IMR-90 (cell line): ENCODE measurements around the gene RAI14. TPM values are rescaled to one million over a fixed set of nuclear protein-coding genes. Genes with fewer than 3 reads are reported as not detected.

Experiments used
- ATAC-seq: fragments of 200-7000 bp; cut with Tn5 transposase; 2 replicates; pipeline ENCODE4 v1.9.1; 2020; ENCODE audit warnings: low read depth, mild to moderate bottlenecking, moderate library complexity
- BruUV-seq: library from RNA; stranded (reverse); fragments of 400-500 nt; replicated peaks from 2 replicates; lab custom pipeline; 2021; lab: Mats Ljungman, UMichigan
- CTCF ChIA-PET: fragments of 300-600 bp; formaldehyde crosslinking; extraction: SDS; loops from one replicate; lab custom pipeline; 2021; ENCODE audit warnings: antibody characterized with exemption; lab: Yijun Ruan, JAX
- POLR2A ChIA-PET: fragments of 300-600 bp; sonication (Branson Sonifier 250); formaldehyde crosslinking; loops from one replicate; lab custom pipeline; 2022; ENCODE audit warnings: antibody characterized with exemption; ENCODE audit not compliant: unreplicated experiment; lab: Charles Lee
- DNase-seq: peaks from one replicate; pipeline ENCODE4 v3.0.0; 2013
- H2AFZ ChIP-seq: replicated peaks from 2 replicates; pipeline ENCODE3; 2013; ENCODE audit warnings: low read length, mild to moderate bottlenecking; ENCODE audit not compliant: poor library complexity
- H2AK5ac ChIP-seq: 2 replicates; pipeline ENCODE4 v1.6.1; 2013; ENCODE audit warnings: low read depth, low read length, inconsistent platforms
- H2AK9ac ChIP-seq: replicated peaks from 2 replicates; pipeline ENCODE3; 2013; ENCODE audit warnings: mild to moderate bottlenecking, low read depth, low read length, moderate library complexity; ENCODE audit not compliant: poor library complexity
- H2BK120ac ChIP-seq: 2 replicates; pipeline ENCODE4 v1.6.1; 2013; ENCODE audit warnings: low read depth, low read length, inconsistent platforms
- H2BK15ac ChIP-seq: 3 replicates; pipeline ENCODE4 v1.6.1; 2013; ENCODE audit warnings: low read depth, low read length, inconsistent platforms
- H2BK20ac ChIP-seq: 2 replicates; pipeline ENCODE4 v1.6.1; 2013; ENCODE audit warnings: low read depth, mild to moderate bottlenecking, inconsistent platforms, low read length, moderate library complexity
- H2BK5ac ChIP-seq: 2 replicates; pipeline ENCODE4 v1.6.1; 2013; ENCODE audit warnings: mild to moderate bottlenecking, low read depth, low read length, inconsistent platforms; ENCODE audit not compliant: poor library complexity, severe bottlenecking
- H3K14ac ChIP-seq: replicated peaks from 2 replicates; pipeline ENCODE4 v1.6.1; 2013; ENCODE audit warnings: low read depth, low read length, inconsistent platforms
- H3K18ac ChIP-seq: 2 replicates; pipeline ENCODE4 v1.6.1; 2013; ENCODE audit warnings: low read depth, low read length, control low read depth
- H3K23ac ChIP-seq: 2 replicates; pipeline ENCODE4 v1.6.1; 2013; ENCODE audit warnings: low read depth, low read length, inconsistent platforms
- H3K27ac ChIP-seq: 2 replicates; pipeline ENCODE4 v1.5.1; 2013; ENCODE audit warnings: mild to moderate bottlenecking, control low read depth, low read length; ENCODE audit not compliant: insufficient read depth
- H3K27me3 ChIP-seq: 2 replicates; pipeline ENCODE4 v1.6.1; 2013; ENCODE audit warnings: low read length; ENCODE audit not compliant: control insufficient read depth, insufficient read depth
- H3K36me3 ChIP-seq: 2 replicates; pipeline ENCODE4 v1.6.1; 2013; ENCODE audit warnings: low read length, mixed read lengths; ENCODE audit not compliant: control insufficient read depth, insufficient read depth
- H3K4ac ChIP-seq: 2 replicates; pipeline ENCODE4 v1.6.1; 2013; ENCODE audit warnings: low read depth, low read length, inconsistent platforms
- H3K4me1 ChIP-seq: 2 replicates; pipeline ENCODE4 v1.6.1; 2013; ENCODE audit warnings: low read length, mixed read lengths; ENCODE audit not compliant: control insufficient read depth, insufficient read depth
- H3K4me2 ChIP-seq: 2 replicates; pipeline ENCODE4 v1.6.1; 2013; ENCODE audit warnings: low read depth, mild to moderate bottlenecking, control low read depth, low read length, moderate library complexity
- H3K4me3 ChIP-seq: 2 replicates; pipeline ENCODE4 v1.5.1; 2013; ENCODE audit warnings: low read depth, mild to moderate bottlenecking, control low read depth, low read length, moderate library complexity; ENCODE audit not compliant: insufficient read depth
- H3K56ac ChIP-seq: 2 replicates; pipeline ENCODE4 v1.6.1; 2013; ENCODE audit warnings: low read length, inconsistent platforms; ENCODE audit not compliant: insufficient read depth; ENCODE audit errors: extremely low read depth
- H3K79me1 ChIP-seq, 2 experiments: 2 replicates each; pipeline ENCODE4 v1.6.1; 2013; ENCODE audit warnings: low read length in 2 of 2, inconsistent platforms in 1 of 2, low read depth in 1 of 2
- H3K9ac ChIP-seq: 2 replicates; pipeline ENCODE4 v1.6.1; 2013; ENCODE audit warnings: low read depth, low read length, control low read depth
- H3K9me1 ChIP-seq: 2 replicates; pipeline ENCODE4 v1.6.1; 2013; ENCODE audit warnings: low read length, inconsistent platforms; ENCODE audit not compliant: insufficient read depth
- H3K9me3 ChIP-seq: 2 replicates; pipeline ENCODE4 v1.6.1; 2013; ENCODE audit warnings: low read length; ENCODE audit not compliant: control insufficient read depth, insufficient read depth
- H4K20me1 ChIP-seq: 2 replicates; pipeline ENCODE4 v1.6.1; 2013; ENCODE audit warnings: low read length, inconsistent platforms; ENCODE audit not compliant: insufficient read depth
- H4K5ac ChIP-seq: 2 replicates; pipeline ENCODE4 v1.6.1; 2013; ENCODE audit warnings: mild to moderate bottlenecking, low read depth, low read length, control low read depth
- H4K8ac ChIP-seq, 2 experiments: 2 replicates each; pipeline ENCODE4 v1.6.1; 2013; ENCODE audit warnings: low read depth in 2 of 2, low read length in 2 of 2, control low read depth in 1 of 2, inconsistent platforms in 1 of 2
- H4K91ac ChIP-seq: 2 replicates; pipeline ENCODE4 v1.6.1; 2013; ENCODE audit warnings: low read depth, low read length, inconsistent platforms; ENCODE audit not compliant: insufficient read depth
- BHLHE40 ChIP-seq: fragments of 150-350 bp; IDR thresholded peaks from 2 replicates; pipeline ENCODE4 v1.6.1; 2016; ENCODE audit warnings: mild to moderate bottlenecking, low read depth, low read length
- POLR2A ChIP-seq: IDR thresholded peaks from 2 replicates; pipeline ENCODE4 v1.6.1; 2012; ENCODE audit warnings: mild to moderate bottlenecking, low read depth, low read length
- SMC3 ChIP-seq: fragments of 150-350 bp; IDR thresholded peaks from 2 replicates; pipeline ENCODE4 v1.6.1; 2016; ENCODE audit warnings: low read depth, mild to moderate bottlenecking, antibody characterized with exemption, low read length, moderate library complexity
- dilution Hi-C: fragments of 300-500 bp; cut with HindIII; formaldehyde crosslinking; loops from one replicate; pipeline ENCODE4 v1.14.3; 2018; ENCODE audit warnings: low sequenced_read_pairs; ENCODE audit not compliant: unreplicated experiment
- in situ Hi-C: fragments of 300-500 bp; cut with MboI; formaldehyde crosslinking; loops from 3 replicates; pipeline ENCODE4 v1.14.3; 2019; ENCODE audit warnings: low sequenced_read_pairs, inconsistent platforms, mixed read lengths
- intact Hi-C: fragments of 100-400 bp; cut with micrococcal nuclease; formaldehyde crosslinking; loops from 2 replicates; pipeline ENCODE4 v1.10.0; 2022
- polyA plus RNA-seq, 3 experiments: library from polyadenylated mRNA; depleted of rRNA; stranded (reverse); fragments of >200 nt; gene quantifications; 2 replicates each; pipeline ENCODE4 v1.2.3, GENCODE V29; 2012; ENCODE audit warnings: low replicate concordance in 1 of 3
- total RNA-seq: library from RNA; depleted of rRNA; stranded (reverse); fragments of >200 nt; gene quantifications from 2 replicates; pipeline ENCODE4 v1.2.3, GENCODE V29; 2012

Gene RAI14
- total and polyA plus RNA-seq, 2 of the 4 experiments (the other 2 are of a cell fraction), result 221 to 267 TPM

- peaks cover 6% of the 10 kb centered on the region for H4K20me1 ChIP-seq
- no peak overlapping the region for H3K4me3 ChIP-seq
- TF ChIP-seq BHLHE40, result no peak
- no peak for TF ChIP-seq POLR2A
- TF ChIP-seq SMC3, result peak; percentile 15; the same call in 1 of the 2 replicates
- intact Hi-C loops (no loop called here), in situ Hi-C loops (no loop called here), dilution Hi-C loops (no loop called here)
- 0 out of 2 replicates have a peak overlapping the region, but pooled peaks have one; percentile 1 for H3K14ac ChIP-seq
- H2BK120ac ChIP-seq, result no peak overlapping the region
- DNase-seq (peak; percentile 74), ATAC-seq (no peak)
- peaks cover 3% of the 10 kb centered on the region; the same call in 1 of the 2 replicates for H3K9me1 ChIP-seq
- H3K9ac ChIP-seq, result no peak overlapping the region
- no peak overlapping the region for H3K23ac ChIP-seq
- H2BK15ac ChIP-seq, result peak overlapping the region; percentile 69; the same call in 2 of the 3 replicates
- H2BK5ac ChIP-seq, result no peak overlapping the region
- peak overlapping the region; percentile 19; the same call in 1 of the 2 replicates for H3K4ac ChIP-seq
- no peak overlapping the region for H2AFZ ChIP-seq
- H2AK5ac ChIP-seq, result 0 out of 2 replicates have a peak overlapping the region, but pooled peaks have one; percentile 5
- H4K5ac ChIP-seq, result no peak overlapping the region
- no peaks in the 10 kb centered on the region for H3K36me3 ChIP-seq
- no peak overlapping the region for H4K91ac ChIP-seq
- CTCF ChIA-PET, result interaction anchor here (0.9 to 1.2 kb wide), 2 partner anchors 13 to 64 kb away, joined by 3 read pairs; no protein-coding TSS in a partner anchor
- BruUV-seq, result no TSS peak
- no peak overlapping the region for H3K56ac ChIP-seq
- peaks cover 8% of the 10 kb centered on the region; the same call in 1 of the 2 replicates for H3K4me1 ChIP-seq
- H4K8ac ChIP-seq, result no peak overlapping the region
- no peaks in the 10 kb centered on the region for H3K9me3 ChIP-seq
- peak overlapping the region; percentile 62; the same call in 1 of the 2 replicates for H3K18ac ChIP-seq
- POLR2A ChIA-PET, result interaction anchor here (0.8 kb wide), 1 partner anchor 12 kb away, joined by 7 read pairs; no protein-coding TSS in a partner anchor
- no peak overlapping the region for H3K4me2 ChIP-seq
- H3K27me3 ChIP-seq, result no peaks in the 10 kb centered on the region
- no peak overlapping the region for H2AK9ac ChIP-seq
- no peak overlapping the region for H3K27ac ChIP-seq
- peaks cover 0 to 9% of the 10 kb centered on the region in 2 experiments; a peak in 2 of 4 replicates for H3K79me1 ChIP-seq
- H2BK20ac ChIP-seq, result peak overlapping the region; percentile 53; the same call in 1 of the 2 replicates
Measured at GRCh38 chr5:34652914-34653313, 3.2 kb upstream of the RAI14 start.
